GM18508 (cell line): ENCODE results near the gene NAT9.

Experiments used
- ATAC-seq: cut with Tn5 transposase; IDR thresholded peaks from one replicate; pipeline ENCODE4 v1.9.1; 2021; ENCODE audit warnings: moderate number of reproducible peaks; ENCODE audit not compliant: insufficient read depth, unreplicated experiment

The NAT9 gene

GRCh38 chr17:74782571-74782970, 6.4 kb upstream of the NAT9 start:
- no peak for ATAC-seq

DNA sequence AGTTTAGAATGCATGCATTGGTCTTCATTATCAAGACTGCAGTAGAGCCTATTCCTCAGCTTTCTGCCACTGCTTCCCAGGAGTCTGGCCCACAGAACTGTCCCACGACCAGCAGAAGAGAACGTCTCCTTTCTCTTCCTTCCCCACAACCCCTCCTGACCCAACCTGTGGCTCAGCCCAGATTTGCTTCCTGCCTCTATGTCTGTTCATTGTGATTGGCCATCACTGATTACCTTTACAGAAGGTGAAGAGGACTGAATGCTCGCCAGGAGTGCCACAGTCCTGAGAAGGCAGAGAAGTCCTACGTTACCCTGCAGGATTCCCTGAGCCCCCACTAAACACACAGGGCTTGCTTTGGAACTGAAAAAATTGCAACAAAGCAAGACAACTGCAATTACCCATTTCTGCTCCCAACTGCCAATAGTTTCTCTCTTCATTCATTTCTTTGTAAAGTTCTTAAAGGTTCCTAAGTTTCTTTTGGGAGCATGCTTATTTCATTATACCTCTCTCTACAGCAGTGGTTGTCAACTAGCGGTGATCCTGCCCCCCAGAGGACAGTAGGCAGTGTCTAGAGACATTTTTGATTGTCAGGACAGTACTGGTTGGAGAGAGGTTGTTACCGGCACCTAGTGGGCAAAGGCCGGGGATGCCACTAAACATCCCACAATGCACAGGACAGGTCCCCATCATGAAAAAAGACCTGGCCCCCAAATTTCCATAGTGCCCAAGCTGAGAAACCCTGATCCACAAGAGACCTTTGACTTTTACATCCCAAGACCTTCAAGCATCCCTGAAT, 4.5 kb upstream of the NAT9 start:
- ATAC-seq: no peak

GRCh38 chr17:74779948-74780400, 3.8 kb upstream of the NAT9 start:
- ATAC-seq: peak; percentile 59

GRCh38 chr17:74779501-74779900, 3.4 kb upstream of the NAT9 start:
- no peak for ATAC-seq

GRCh38 chr17:74778960-74779359, 2.8 kb upstream of the NAT9 start:
- ATAC-seq: no peak

DNA sequence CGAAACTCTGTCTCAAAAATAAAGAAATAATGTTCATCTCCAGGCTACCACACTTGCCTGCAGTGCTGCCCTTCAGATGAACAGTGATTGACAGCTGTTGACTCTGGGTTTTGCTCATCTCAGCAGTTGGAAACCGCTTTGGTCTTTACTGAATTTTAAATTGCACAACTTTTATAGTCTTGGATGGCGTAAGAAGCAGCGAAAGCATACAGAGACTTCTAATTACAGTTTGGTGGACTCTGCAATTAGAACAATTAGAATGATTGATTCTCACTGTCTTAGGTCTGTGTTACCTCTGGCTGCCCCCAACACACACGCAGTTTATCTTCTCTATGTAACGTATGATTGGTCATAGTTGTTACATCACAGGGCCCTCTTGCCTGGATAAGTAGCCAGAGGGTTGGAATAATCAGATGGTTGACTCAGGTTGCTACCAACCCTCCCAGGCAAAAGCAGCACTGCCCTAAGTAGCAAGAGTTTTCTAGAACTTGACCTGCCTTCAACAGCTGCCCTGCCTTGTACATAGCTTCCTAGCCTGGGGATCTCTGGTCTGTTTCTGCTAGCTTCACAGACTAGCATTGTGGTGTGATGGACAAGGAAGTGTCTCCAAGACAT, 1.9 kb upstream of the NAT9 start:
- no peak for ATAC-seq

DNA sequence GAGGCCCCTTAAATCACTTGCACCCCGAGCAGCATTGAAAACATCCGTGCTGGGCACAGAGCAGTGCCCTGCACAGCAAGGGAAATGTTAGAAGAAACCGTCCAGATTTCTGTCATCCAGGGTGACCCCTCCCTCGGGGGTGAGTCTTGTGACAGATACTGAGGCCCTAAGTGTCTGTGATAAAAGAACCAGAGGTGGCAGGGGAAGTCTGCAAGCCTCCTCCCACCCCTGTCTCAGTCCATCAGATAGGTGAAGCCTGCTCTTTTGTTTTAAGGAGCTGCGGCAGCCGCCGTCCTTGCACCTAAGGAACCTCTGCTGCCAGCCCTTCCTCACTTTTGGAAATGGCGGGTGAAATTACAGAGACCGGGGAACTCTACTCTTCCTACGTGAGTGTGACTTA, 845 bp upstream of the NAT9 start:
- no peak for ATAC-seq

GRCh38 chr17:74775409-74776043, 619 bp downstream of the NAT9 start:
- ATAC-seq: no peak

DNA sequence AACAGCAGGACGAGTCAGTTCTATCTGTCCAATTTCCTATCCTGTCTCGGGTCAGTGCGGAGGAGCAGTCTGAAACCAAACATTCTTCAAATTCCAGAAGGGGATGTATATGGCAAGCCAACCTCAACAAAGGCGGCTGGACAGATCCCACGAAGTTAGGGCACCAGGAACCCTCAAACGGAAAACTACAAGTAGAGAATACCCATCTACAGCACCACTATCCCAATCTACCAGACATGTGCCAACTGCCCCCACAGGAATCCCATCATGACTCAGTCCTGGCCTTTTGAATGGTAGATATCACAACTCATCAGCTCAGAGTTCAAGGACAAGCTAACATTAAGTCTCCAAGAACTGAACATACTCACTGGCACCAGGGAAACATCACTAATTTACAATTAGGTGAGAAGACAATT, 2.3 kb downstream of the NAT9 start:
- no peak for ATAC-seq

- ATAC-seq: no peak
These were observed 2.7 kb downstream of the NAT9 start for GRCh38 chr17:74773414-74773813.

DNA sequence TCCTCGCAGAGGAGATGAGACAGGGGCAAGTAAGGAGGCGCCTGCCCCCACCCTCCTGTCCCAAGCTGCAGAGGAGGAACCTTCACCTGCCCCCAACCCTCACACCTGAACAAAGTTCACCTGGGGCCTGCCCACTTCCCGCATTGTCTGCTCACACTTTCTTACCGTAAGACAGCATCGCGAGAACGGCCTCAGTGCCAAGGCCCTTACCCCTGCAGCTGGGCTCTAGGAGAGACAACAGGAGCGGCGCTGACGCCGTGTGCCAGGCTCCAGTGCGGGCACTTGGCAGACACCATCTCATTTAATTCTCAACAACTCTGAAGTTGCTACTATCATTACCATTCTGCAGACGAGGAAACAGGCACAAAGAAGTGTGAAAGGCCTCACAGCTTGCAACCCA, 4.1 kb downstream of the NAT9 start:
- no peak for ATAC-seq

DNA sequence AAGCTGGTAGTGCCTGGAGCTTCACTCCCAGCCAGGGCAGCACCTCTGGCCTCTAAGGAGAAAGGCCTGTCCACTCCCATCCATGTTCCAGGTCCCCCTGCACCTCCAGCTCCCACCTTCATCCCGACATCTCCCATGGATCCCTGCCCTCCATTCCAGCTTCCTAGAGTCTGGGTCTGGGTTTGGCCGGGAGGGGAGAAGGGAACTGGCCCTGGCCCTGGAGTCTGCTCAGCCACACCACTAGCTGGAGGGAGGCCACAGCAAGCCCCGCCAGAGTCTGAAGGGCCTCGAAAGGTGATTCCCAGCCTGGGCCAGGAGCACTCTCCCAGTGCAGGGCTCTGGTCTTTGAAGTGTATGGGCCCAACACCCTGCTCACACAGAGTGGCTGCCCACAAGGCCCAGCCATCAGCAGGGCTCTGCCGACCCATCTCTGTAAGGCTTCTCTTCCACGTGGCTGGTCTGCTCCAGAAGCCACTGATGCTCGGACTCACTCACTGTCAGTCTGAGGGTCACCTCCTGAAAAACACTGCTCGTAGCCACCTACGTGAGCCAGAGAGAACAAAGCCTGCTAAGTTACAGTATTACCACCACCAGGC, 4.7 kb downstream of the NAT9 start:
- no peak for ATAC-seq

DNA sequence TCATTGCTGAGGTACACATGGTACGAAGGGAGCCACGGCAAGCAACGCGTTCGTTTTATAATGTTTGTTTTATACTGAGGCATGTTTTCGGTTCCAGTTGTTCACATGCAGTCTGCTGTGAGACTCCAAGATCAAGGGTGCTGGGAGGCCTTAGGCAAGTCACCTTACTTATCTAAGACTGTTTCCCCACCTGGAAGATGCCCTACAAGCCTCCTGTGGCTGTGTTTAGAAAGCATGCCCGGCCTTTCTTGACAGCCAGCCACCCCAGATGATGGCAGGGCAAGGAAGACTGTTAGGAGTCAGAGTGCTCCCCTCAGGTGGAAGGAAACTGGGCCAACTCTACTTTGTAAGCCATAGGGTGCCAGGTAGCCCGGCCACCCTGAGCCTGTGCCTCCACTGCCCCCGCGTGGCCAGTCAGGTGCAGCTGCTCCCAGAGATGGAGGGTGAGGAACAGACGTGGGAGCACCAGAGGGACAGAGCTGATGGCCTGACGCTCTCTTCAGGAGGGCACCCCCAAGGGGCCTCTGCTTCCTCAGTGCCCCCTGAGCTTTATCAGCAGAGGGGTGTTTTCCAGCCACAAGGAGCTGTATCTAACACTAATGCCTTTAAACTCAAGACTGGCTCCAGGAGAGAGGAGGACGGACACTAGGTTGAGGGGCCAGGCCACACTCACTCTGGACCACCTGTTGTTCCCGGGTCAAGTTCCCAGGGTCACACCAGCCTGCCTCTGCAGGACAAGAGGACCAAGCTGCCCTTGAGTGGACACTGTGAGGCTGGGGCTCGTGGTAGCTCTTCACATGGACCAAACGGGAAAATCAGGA, 5.4 kb downstream of the NAT9 start:
- no peak for ATAC-seq

DNA sequence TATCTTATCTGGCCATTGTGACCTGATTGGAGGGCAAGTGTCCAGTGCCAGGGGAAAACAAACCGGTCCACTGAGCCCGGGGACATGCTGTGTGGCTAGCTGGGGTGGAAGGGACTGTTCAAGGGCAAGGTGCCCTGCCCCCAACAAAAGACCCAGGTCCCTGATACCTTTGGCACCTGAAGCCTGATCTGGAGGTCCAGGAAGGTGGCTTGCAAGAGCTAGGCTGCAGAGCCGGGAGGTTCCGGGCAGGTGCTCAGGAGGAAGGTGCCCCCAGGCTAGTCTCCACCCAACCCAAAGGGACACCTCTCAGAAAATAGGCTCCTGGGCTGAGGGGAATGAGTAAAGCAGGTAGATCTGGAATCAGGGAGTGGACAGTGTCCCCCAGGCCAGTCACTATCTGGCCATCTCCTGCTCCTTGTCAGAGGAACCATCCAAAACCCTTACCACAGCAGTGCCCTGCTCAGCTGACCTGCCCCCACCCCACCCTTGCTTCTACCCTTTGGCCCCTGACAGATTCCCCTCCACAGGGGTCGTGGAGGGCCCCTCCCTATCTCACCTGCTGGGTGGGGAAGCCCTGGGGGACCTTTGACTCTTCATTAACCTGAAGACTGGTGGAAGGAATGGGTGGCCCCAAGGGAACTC, 6.2 kb downstream of the NAT9 start:
- no peak for ATAC-seq

GRCh38 chr17:74769266-74769855, 6.8 kb downstream of the NAT9 start:
- no peak for ATAC-seq

GRCh38 chr17:74768763-74769114, 7.4 kb downstream of the NAT9 start:
- ATAC-seq: no peak

DNA sequence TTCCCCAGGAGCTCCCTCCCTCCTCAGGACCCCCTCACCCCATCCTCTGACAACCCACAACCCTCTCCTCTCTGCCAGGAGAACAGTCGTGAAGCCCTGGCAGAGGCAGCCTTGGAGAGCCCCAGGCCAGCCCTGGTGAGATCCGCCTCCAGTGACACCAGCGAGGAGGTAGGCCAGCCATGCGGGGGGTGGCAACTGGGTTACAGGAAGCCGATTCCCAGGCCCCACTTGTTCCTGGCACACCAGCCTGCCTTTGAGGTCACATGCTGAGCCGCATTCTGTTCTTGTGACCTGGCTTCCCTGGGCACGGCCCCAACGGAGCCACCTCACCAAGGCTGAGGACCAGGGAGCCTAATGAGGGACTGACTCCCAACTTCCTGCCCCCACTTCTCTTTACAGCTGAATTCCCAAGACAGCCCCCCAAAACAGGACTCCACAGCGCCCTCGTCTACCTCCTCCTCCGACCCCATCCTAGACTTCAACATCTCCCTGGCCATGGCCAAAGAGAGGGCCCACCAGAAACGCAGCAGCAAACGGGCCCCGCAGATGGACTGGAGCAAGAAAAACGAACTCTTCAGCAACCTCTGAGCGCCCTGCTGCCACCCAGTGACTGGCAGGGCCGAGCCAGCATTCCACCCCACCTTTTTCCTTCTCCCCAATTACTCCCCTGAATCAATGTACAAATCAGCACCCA, 7.9 kb downstream of the NAT9 start:
- no peak for ATAC-seq

- ATAC-seq: no peak
These were observed 9.0 kb downstream of the NAT9 start for GRCh38 chr17:74767111-74767516.

GRCh38 chr17:74766413-74766812, 9.7 kb downstream of the NAT9 start:
- no peak for ATAC-seq
